MM.1S (cell line): ENCODE results near the gene RNASE1.

ENCODE experiments used
- DNase-seq: peaks from one replicate; pipeline ENCODE4 v3.0.0-alpha.2; 2015
- H2AFZ ChIP-seq: fragments of 300-600 bp; sonication (generic); 2 replicates; pipeline ENCODE4 v1.6.0; 2016; ENCODE audit warnings: antibody characterized with exemption, low read length
- H3F3A ChIP-seq: fragments of 300-600 bp; sonication (generic); 2 replicates; pipeline ENCODE4 v1.6.1; 2016; ENCODE audit warnings: mild to moderate bottlenecking, antibody characterized with exemption, low read length, moderate library complexity, mixed read lengths; ENCODE audit not compliant: insufficient read depth
- H3K27ac ChIP-seq: fragments of 300-600 bp; sonication (generic); 2 replicates; pipeline ENCODE4 v1.5.1; 2016; ENCODE audit warnings: mild to moderate bottlenecking, low read length
- H3K27me3 ChIP-seq: fragments of 300-600 bp; sonication (generic); replicated peaks from 2 replicates; pipeline ENCODE4 v1.6.0; 2016; ENCODE audit warnings: low read length; ENCODE audit not compliant: insufficient read depth
- H3K36me3 ChIP-seq: fragments of 300-600 bp; sonication (generic); replicated peaks from 2 replicates; pipeline ENCODE4 v1.6.1; 2016; ENCODE audit warnings: mild to moderate bottlenecking, low read length, mixed read lengths; ENCODE audit not compliant: insufficient read depth
- H3K4me1 ChIP-seq: fragments of 300-600 bp; sonication (generic); 2 replicates; pipeline ENCODE4 v1.6.1; 2016; ENCODE audit warnings: low read length, mixed read lengths
- H3K4me2 ChIP-seq: fragments of 300-600 bp; sonication (generic); 2 replicates; pipeline ENCODE4 v1.6.0; 2016; ENCODE audit warnings: low read depth, low read length
- H3K4me3 ChIP-seq: fragments of 300-600 bp; sonication (generic); 2 replicates; pipeline ENCODE4 v1.5.1; 2016; ENCODE audit warnings: low read length, mixed read lengths
- H3K79me2 ChIP-seq: fragments of 300-600 bp; sonication (generic); 2 replicates; pipeline ENCODE4 v1.6.1; 2016; ENCODE audit warnings: mixed run types, low read length, mixed read lengths
- H3K9ac ChIP-seq: fragments of 300-600 bp; sonication (generic); 2 replicates; pipeline ENCODE4 v1.6.1; 2016; ENCODE audit warnings: low read length, mixed read lengths
- H3K9me2 ChIP-seq: fragments of 300-600 bp; sonication (generic); replicated peaks from 2 replicates; pipeline ENCODE4 v1.6.1; 2016; ENCODE audit warnings: mild to moderate bottlenecking, low read length, mixed read lengths; ENCODE audit not compliant: insufficient read depth
- H3K9me3 ChIP-seq: fragments of 300-600 bp; sonication (generic); replicated peaks from 2 replicates; pipeline ENCODE4 v1.6.1; 2016; ENCODE audit warnings: mild to moderate bottlenecking, low read length, mixed read lengths; ENCODE audit not compliant: insufficient read depth
- H4K20me1 ChIP-seq: fragments of 300-600 bp; sonication (generic); 2 replicates; pipeline ENCODE4 v1.6.1; 2016; ENCODE audit warnings: mild to moderate bottlenecking, low read length, moderate library complexity, mixed read lengths; ENCODE audit not compliant: insufficient read depth
- CTCF ChIP-seq: fragments of 300-600 bp; sonication (generic); IDR thresholded peaks from 2 replicates; pipeline ENCODE4 v1.5.1; 2016; ENCODE audit warnings: antibody characterized with exemption, low read length, mixed read lengths
- EZH2 ChIP-seq: fragments of 300-600 bp; sonication (generic); optimal IDR thresholded peaks from 2 replicates; pipeline ENCODE3; 2017; ENCODE audit warnings: low read depth, mild to moderate bottlenecking, antibody characterized with exemption, low read length, mixed read lengths
- EZH2phosphoT487 ChIP-seq: fragments of 300-600 bp; sonication (generic); IDR thresholded peaks from 2 replicates; pipeline ENCODE4 v1.6.1; 2018; ENCODE audit warnings: antibody characterized with exemption, low read length

The RNASE1 gene

GRCh38 chr14:20791187-20791586 lies 11.5 kb downstream of the RNASE1 start:
- H3K79me2 ChIP-seq: no peaks in the 10 kb centered on the region
- H2AFZ ChIP-seq: no peak overlapping the region
- no peaks in the 10 kb centered on the region for H3K4me1 ChIP-seq
- no peaks in the 10 kb centered on the region for H3F3A ChIP-seq
- H3K9me2 ChIP-seq: no peaks in the 10 kb centered on the region
- no peak overlapping the region for H3K4me2 ChIP-seq
- TF ChIP-seq CTCF (no peak), EZH2 (no peak)
- no peaks in the 10 kb centered on the region for H4K20me1 ChIP-seq
- H3K9me3 ChIP-seq: no peaks in the 10 kb centered on the region
- H3K9ac ChIP-seq: no peak overlapping the region
- no peak overlapping the region for H3K4me3 ChIP-seq
- no peak overlapping the region for H3K27ac ChIP-seq
- DNase-seq: no peak
- no peaks in the 10 kb centered on the region for H3K27me3 ChIP-seq
- no peaks in the 10 kb centered on the region for H3K36me3 ChIP-seq

- no peak overlapping the region for H3K27ac ChIP-seq
- no peaks in the 10 kb centered on the region for H3K36me3 ChIP-seq
- no peaks in the 10 kb centered on the region for H3K4me1 ChIP-seq
- DNase-seq: no peak
- H3K4me2 ChIP-seq: no peak overlapping the region
- no peak overlapping the region for H3K4me3 ChIP-seq
- no peaks in the 10 kb centered on the region for H3K27me3 ChIP-seq
- H3K9ac ChIP-seq: no peak overlapping the region
- TF ChIP-seq EZH2: no peak
- no peak for TF ChIP-seq CTCF
- no peak for TF ChIP-seq EZH2phosphoT487
- no peaks in the 10 kb centered on the region for H4K20me1 ChIP-seq
- no peak overlapping the region for H2AFZ ChIP-seq
- H3K9me3 ChIP-seq: no peaks in the 10 kb centered on the region
- no peaks in the 10 kb centered on the region for H3K9me2 ChIP-seq
- H3F3A ChIP-seq: no peaks in the 10 kb centered on the region
- H3K79me2 ChIP-seq: no peaks in the 10 kb centered on the region
These were observed 12.1 kb downstream of the RNASE1 start for GRCh38 chr14:20790464-20791116.

GRCh38 chr14:20789230-20789813 lies 13.3 kb downstream of the RNASE1 start:
- H3K9ac ChIP-seq: no peak overlapping the region
- no peak overlapping the region for H2AFZ ChIP-seq
- H3K4me1 ChIP-seq: no peaks in the 10 kb centered on the region
- H3K27ac ChIP-seq: no peak overlapping the region
- no peak overlapping the region for H3K4me3 ChIP-seq
- H3F3A ChIP-seq: no peaks in the 10 kb centered on the region
- H3K79me2 ChIP-seq: no peaks in the 10 kb centered on the region
- no peaks in the 10 kb centered on the region for H3K27me3 ChIP-seq
- no peaks in the 10 kb centered on the region for H3K9me2 ChIP-seq
- DNase-seq: no peak
- H3K36me3 ChIP-seq: no peaks in the 10 kb centered on the region
- H3K4me2 ChIP-seq: no peak overlapping the region
- no peaks in the 10 kb centered on the region for H4K20me1 ChIP-seq
- no peaks in the 10 kb centered on the region for H3K9me3 ChIP-seq
- TF ChIP-seq EZH2phosphoT487: no peak
- no peak for TF ChIP-seq CTCF
- no peak for TF ChIP-seq EZH2
